ENCODE data around the gene DNTT. TPM values are rescaled to one million over a fixed set of nuclear protein-coding genes. Genes with fewer than 3 reads are reported as not detected.
"Not testable (repeated sequence)": the region's sequence is repeated elsewhere in the genome, so short reads cannot be mapped to it uniquely, and the experiment has no call there.

The DNTT gene
- total RNA-seq, 2 donors from 2014 or later = not detected

- ATAC-seq (no peak), DNase-seq (no peak)
- intact Hi-C loops (cut with DNase I, micrococcal nuclease) = loop anchor here in 1 of 2 donors (10.0 kb wide), 1 partner anchor 63 kb away; no protein-coding TSS in a partner anchor
These were observed 6.7 kb upstream of the DNTT start for GRCh38 chr10:96297486-96297885.

- DNase-seq (no peak), ATAC-seq (no peak)
- intact Hi-C loops (cut with DNase I, micrococcal nuclease) = loop anchor here in 1 of 2 donors (10.0 kb wide), 1 partner anchor 64 kb away; no protein-coding TSS in a partner anchor
These were observed 5.9 kb upstream of the DNTT start for GRCh38 chr10:96298362-96298761.

- DNase-seq (no peak), ATAC-seq (no peak)
- intact Hi-C loops (cut with DNase I, micrococcal nuclease) = loop anchor here in 1 of 2 donors (10.0 kb wide), 1 partner anchor 65 kb away; no protein-coding TSS in a partner anchor
These were observed 4.9 kb upstream of the DNTT start for GRCh38 chr10:96299383-96299782.

- intact Hi-C loops (cut with DNase I, micrococcal nuclease) = no loop called here
- DNase-seq (no peak), ATAC-seq (no peak)
These were observed 2.6 kb upstream of the DNTT start for GRCh38 chr10:96301616-96302015.

GRCh38 chr10:96305019-96305418 lies 785 bp downstream of the DNTT start:
- DNase-seq (no peak), ATAC-seq (no peak)
- intact Hi-C loops (cut with DNase I, micrococcal nuclease) = no loop called here

- DNase-seq (peak; percentile 34 to 60), ATAC-seq (no peak)
- intact Hi-C loops (cut with DNase I, micrococcal nuclease) = no loop called here
These were observed 2.3 kb downstream of the DNTT start for GRCh38 chr10:96306516-96306915.

- ATAC-seq; DNase-seq; intact Hi-C loops (cut with DNase I, micrococcal nuclease): not testable (repeated sequence)
These were observed 4.6 kb downstream of the DNTT start for GRCh38 chr10:96308854-96309253.

- ATAC-seq (peak; percentile 80), DNase-seq (no peak)
- intact Hi-C loops (cut with DNase I, micrococcal nuclease) = no loop called here
These were observed 5.5 kb downstream of the DNTT start for GRCh38 chr10:96309628-96310320.

GRCh38 chr10:96310321-96310669 lies 6.1 kb downstream of the DNTT start:
- intact Hi-C loops (cut with DNase I, micrococcal nuclease) = no loop called here
- ATAC-seq = no peak
- DNase-seq = no peak

GRCh38 chr10:96311180-96311715 lies 7.0 kb downstream of the DNTT start:
- ATAC-seq (no peak), DNase-seq (no peak)
- intact Hi-C loops (cut with DNase I, micrococcal nuclease) = no loop called here

GRCh38 chr10:96313344-96313743 lies 9.1 kb downstream of the DNTT start:
- intact Hi-C loops (cut with DNase I, micrococcal nuclease) = no loop called here
- DNase-seq (no peak), ATAC-seq (no peak)

GRCh38 chr10:96317067-96317833 lies 13.0 kb downstream of the DNTT start:
- ATAC-seq (no peak), DNase-seq (no peak)
- intact Hi-C loops (cut with DNase I, micrococcal nuclease) = no loop called here

- intact Hi-C loops (cut with DNase I, micrococcal nuclease) = no loop called here
- DNase-seq (no peak), ATAC-seq (peak; percentile 19)
These were observed 15.7 kb downstream of the DNTT start for GRCh38 chr10:96319754-96320474.

GRCh38 chr10:96321822-96322221 lies 17.6 kb downstream of the DNTT start:
- ATAC-seq (no peak), DNase-seq (no peak)
- intact Hi-C loops (cut with DNase I, micrococcal nuclease) = no loop called here

- no peak for DNase-seq
- intact Hi-C loops (cut with DNase I, micrococcal nuclease) = no loop called here
- ATAC-seq = no peak
These were observed 18.0 kb downstream of the DNTT start for GRCh38 chr10:96322275-96322674.

- intact Hi-C loops (cut with DNase I, micrococcal nuclease) = no loop called here
These were observed 20.2 kb downstream of the DNTT start for GRCh38 chr10:96324447-96324846.

GRCh38 chr10:96325719-96326373 lies 21.6 kb downstream of the DNTT start:
- no peak for ATAC-seq
- intact Hi-C loops (cut with DNase I, micrococcal nuclease) = no loop called here
- DNase-seq = no peak

More at GRCh38 chr10:96324447-96324846, 20.2 kb downstream of the DNTT start:
- DNase-seq = no peak
- ATAC-seq = no peak

GRCh38 chr10:96327462-96327861 lies 23.2 kb downstream of the DNTT start:
- no peak for DNase-seq
- intact Hi-C loops (cut with DNase I, micrococcal nuclease) = no loop called here
- ATAC-seq = no peak

- intact Hi-C loops (cut with DNase I, micrococcal nuclease) = no loop called here
- DNase-seq = no peak
These were observed 28.9 kb downstream of the DNTT start for GRCh38 chr10:96333101-96333500.

More at GRCh38 chr10:96333101-96333500, 28.9 kb downstream of the DNTT start:
- ATAC-seq = no peak
